Gastroesophageal sphincter (tissue), 4 donors: ENCODE data around the gene RPL35. TPM values are rescaled to one million over a fixed set of nuclear protein-coding genes. Genes with fewer than 3 reads are reported as not detected.

Experiments used
- ATAC-seq: fragments of 150-250 bp; one replicate; pipeline ENCODE4 v1.9.1; 2016; ENCODE audit warnings: mild to moderate bottlenecking, moderate library complexity
- H3K27ac ChIP-seq, 4 donors: fragments of 200-600 bp; sonication (generic) in 3 of 4; 1 replicate in 3 of 4; 2 replicates in 1 of 4; pipeline ENCODE4 v1.5.1; 2016 to 2019
- H3K27me3 ChIP-seq: fragments of 200-600 bp; sonication (generic); one replicate; pipeline ENCODE4 v1.5.1; 2019
- H3K36me3 ChIP-seq, 2 donors: fragments of 200-600 bp; sonication (generic); one replicate each; pipeline ENCODE4 v1.5.1; 2019; ENCODE audit warnings: control low read depth in 1 of 2
- H3K4me1 ChIP-seq, 3 donors: fragments of 200-600 bp; sonication (generic); 1 replicate in 2 of 3; 2 replicates in 1 of 3; pipeline ENCODE4 v1.5.1; 2016 to 2019; ENCODE audit warnings: control low read depth in 2 of 3
- H3K4me3 ChIP-seq, 2 donors: fragments of 200-600 bp; sonication (generic); one replicate each; pipeline ENCODE4 v1.5.1; 2019; ENCODE audit warnings: mild to moderate bottlenecking in 1 of 2, moderate library complexity in 1 of 2
- H3K9me3 ChIP-seq, 3 donors: fragments of 200-600 bp; sonication (generic); one replicate each; pipeline ENCODE4 v1.5.1; 2017 to 2019; ENCODE audit warnings: control low read depth in 2 of 3
- EP300 ChIP-seq: sonication (generic); formaldehyde crosslinking; IDR thresholded peaks from one replicate; pipeline ENCODE4 v1.6.1; 2017; ENCODE audit warnings: antibody characterized with exemption, mild to moderate bottlenecking
- POLR2A ChIP-seq, 2 donors: fragments of 450-650 bp; IDR thresholded peaks; one replicate each; pipeline ENCODE4 v1.6.1; 2017; ENCODE audit warnings: antibody characterized with exemption in 2 of 2, mild to moderate bottlenecking in 2 of 2, moderate library complexity in 1 of 2
- POLR2AphosphoS5 ChIP-seq: sonication (generic); formaldehyde crosslinking; IDR thresholded peaks from one replicate; pipeline ENCODE4 v1.6.1; 2017; ENCODE audit warnings: antibody characterized with exemption
- WGBS, 2 donors: methylation state at CpG; one replicate each; pipeline ENCODE4 v1.1.5; 2018; ENCODE audit warnings: low coverage in 1 of 2; 5-methylcytosine and 5-hydroxymethylcytosine counted together
- small RNA-seq, 4 donors: library from RNA; depleted of rRNA; stranded (forward); fragments of <200 nt; gene quantifications; one replicate each; pipeline ENCODE3, GENCODE V24; 2016
- total RNA-seq, 4 donors: library from RNA; depleted of rRNA; stranded (reverse); fragments of >200 nt; gene quantifications; one replicate each; pipeline ENCODE4 v1.1.0, GENCODE V29; 2016
- TF ChIP-seq, protein P1 (sequence below), 4 experiments: fragments of 200-600 bp in 2 of 4; fragments of 450-650 bp in 2 of 4; sonication (generic) in 1 of 4; IDR thresholded peaks; one replicate each; pipeline ENCODE4 v1.5.1; 2017 to 2019; ENCODE audit warnings: antibody characterized with exemption in 4 of 4, mild to moderate bottlenecking in 2 of 4, moderate library complexity in 2 of 4

The RPL35 gene
- total RNA-seq, 4 donors from 2014 or later, result 1,026 to 2,785 (median 2,065) TPM

DNA sequence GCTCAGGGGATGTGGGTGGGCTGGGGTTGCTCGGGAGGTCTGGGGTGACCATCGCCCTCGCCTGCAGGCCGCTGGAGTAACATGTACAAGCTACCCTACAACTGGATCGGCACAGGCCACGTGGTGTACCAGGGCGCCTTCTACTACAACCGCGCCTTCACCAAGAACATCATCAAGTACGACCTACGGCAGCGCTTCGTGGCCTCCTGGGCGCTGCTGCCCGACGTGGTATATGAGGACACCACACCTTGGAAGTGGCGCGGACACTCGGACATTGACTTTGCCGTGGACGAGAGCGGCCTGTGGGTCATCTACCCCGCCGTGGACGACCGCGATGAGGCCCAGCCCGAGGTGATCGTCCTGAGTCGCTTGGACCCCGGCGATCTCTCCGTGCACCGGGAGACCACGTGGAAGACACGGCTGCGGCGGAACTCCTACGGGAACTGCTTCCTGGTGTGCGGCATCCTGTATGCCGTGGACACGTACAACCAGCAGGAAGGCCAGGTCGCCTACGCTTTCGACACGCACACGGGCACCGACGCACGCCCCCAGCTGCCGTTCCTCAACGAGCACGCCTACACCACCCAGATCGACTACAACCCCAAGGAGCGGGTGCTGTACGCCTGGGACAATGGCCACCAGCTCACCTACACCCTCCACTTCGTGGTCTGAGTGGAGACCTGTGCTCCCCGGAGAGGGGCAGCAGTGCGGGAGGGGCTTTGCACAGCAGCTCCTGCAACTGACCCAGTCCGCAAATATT is 51.8 kb downstream of the RPL35 start:
- TF ChIP-seq EP300, result no peak
- Histone ChIP-seq H3K27ac (peak overlapping the region in 3 of 4 donors; percentile 72 to 84 (median 82)), H3K4me1 (peaks cover 0 to 41% (median 30%) of the 10 kb centered on the region in 3 donors), H3K27me3 (no peaks in the 10 kb centered on the region), H3K9me3 (no peaks in the 10 kb centered on the region), H3K36me3 (peaks cover 0 to 37% of the 10 kb centered on the region in 2 donors), H3K4me3 (no peak overlapping the region)
- ATAC-seq, result no peak
- 93 to 99% methylated on average over 11 to 25 of the region's 60 CpGs for WGBS, 2 donors

DNA sequence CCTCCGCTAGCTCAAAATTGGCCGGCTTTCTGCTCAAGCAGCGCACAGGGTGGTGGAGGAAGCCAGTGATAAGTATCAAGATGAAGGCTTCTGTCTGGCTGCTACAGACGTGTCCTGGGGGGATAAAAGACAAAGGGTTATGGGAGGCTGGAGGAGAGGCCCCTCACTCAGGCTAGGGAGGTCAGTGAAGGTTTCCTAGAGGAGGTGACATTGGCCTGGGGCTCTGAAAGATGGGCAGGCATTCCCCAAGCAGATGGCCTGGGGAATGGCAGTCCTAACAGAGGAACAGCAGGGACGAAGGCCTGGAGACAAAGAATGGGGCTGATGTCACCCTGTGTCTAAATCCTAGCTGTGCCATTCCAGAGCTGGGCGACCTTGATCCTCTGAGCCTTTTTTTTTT is 52.5 kb downstream of the RPL35 start:
- Histone ChIP-seq H3K36me3 (peaks cover 0 to 44% of the 10 kb centered on the region in 2 donors), H3K27ac (no peak overlapping the region), H3K27me3 (no peaks in the 10 kb centered on the region), H3K9me3 (no peaks in the 10 kb centered on the region), H3K4me3 (no peak overlapping the region), H3K4me1 (peaks cover 0 to 40% (median 30%) of the 10 kb centered on the region in 3 donors)
- 53 to 83% methylated on average over 2 to 6 of the region's 6 CpGs for WGBS, 2 donors
- TF ChIP-seq POLR2AphosphoS5 (no peak), EP300 (no peak), POLR2A (IDR thresholded peaks at IDR 0.05) (no peak)
- TF ChIP-seq, protein P1, sequence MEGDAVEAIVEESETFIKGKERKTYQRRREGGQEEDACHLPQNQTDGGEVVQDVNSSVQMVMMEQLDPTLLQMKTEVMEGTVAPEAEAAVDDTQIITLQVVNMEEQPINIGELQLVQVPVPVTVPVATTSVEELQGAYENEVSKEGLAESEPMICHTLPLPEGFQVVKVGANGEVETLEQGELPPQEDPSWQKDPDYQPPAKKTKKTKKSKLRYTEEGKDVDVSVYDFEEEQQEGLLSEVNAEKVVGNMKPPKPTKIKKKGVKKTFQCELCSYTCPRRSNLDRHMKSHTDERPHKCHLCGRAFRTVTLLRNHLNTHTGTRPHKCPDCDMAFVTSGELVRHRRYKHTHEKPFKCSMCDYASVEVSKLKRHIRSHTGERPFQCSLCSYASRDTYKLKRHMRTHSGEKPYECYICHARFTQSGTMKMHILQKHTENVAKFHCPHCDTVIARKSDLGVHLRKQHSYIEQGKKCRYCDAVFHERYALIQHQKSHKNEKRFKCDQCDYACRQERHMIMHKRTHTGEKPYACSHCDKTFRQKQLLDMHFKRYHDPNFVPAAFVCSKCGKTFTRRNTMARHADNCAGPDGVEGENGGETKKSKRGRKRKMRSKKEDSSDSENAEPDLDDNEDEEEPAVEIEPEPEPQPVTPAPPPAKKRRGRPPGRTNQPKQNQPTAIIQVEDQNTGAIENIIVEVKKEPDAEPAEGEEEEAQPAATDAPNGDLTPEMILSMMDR (IDR thresholded peaks at IDR 0.05), result no peak
- no peak for ATAC-seq

DNA sequence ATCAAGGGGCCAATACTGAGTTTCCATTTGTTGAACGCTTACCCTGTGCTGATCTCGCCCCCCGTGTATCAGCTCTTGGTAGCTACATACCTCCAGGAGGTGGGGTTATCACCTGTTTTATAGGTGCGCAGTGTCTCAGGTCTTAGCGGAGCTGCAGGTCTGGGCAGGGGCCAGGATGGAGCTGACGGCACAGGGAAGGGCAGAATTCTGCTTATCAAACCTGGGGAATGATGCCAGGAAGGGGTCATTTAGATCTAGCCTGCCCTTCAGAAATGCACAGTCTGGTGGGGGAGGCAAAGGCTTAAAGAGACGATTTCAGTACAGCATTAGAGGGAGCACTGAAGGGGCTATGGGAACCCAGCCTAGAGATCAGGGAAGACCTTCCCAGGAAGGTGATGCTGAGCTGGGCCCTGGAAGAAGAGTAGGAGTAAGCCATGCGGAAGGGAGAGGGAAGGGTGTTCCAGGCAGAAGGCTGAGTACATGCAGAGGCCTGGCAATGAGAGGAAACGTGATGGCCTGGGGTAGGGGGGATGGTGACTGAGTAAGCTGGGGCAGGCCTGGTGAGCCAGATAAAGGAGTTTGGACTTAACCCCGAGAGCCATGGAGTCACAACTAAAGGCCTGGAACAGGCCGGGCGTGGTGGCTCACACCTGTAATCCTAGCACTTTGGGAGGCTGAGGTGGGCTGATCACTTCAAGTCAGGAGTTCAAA is 53.4 kb downstream of the RPL35 start:
- no peaks in the 10 kb centered on the region for H3K9me3 ChIP-seq
- no peak for ATAC-seq
- WGBS, 2 donors, result 50 to 84% methylated on average over 1 to 7 of the region's 12 CpGs
- H3K4me3 ChIP-seq, result no peak overlapping the region
- H3K36me3 ChIP-seq, result peaks cover 0 to 52% of the 10 kb centered on the region in 2 donors
- no peak for TF ChIP-seq EP300
- no peak for TF ChIP-seq POLR2AphosphoS5
- no peak for TF ChIP-seq POLR2A (IDR thresholded peaks at IDR 0.05)
- TF ChIP-seq, protein P1 (IDR thresholded peaks at IDR 0.05), result no peak
- peaks cover 0 to 31% (median 27%) of the 10 kb centered on the region in 3 donors for H3K4me1 ChIP-seq
- no peak overlapping the region for H3K27ac ChIP-seq
- H3K27me3 ChIP-seq, result no peaks in the 10 kb centered on the region

Small RNA genes lying within 50 kb of the gene (small RNA-seq; reads per million reads assigned to genes)
- 0 to 0.25 (median 0) reads per million in 4 donors for gene RNU4-82P

Other genes with a start within 250 kb of the RPL35 start
- 1 to 10 TPM in 1 of 4 donors, under 1 TPM in 3; 0.16 to 4.4 (median 0.62) TPM for gene NR6A1, start 90.6 kb downstream of the RPL35 start, total RNA-seq
- 10 to 100 TPM; 21.7 to 85.7 (median 43.2) TPM for gene OLFML2A, start 84.8 kb downstream of the RPL35 start, total RNA-seq
- gene WDR38, start 8.5 kb downstream of the RPL35 start, total RNA-seq, result not detected
- 10 to 100 TPM; 19.9 to 27.6 (median 20.3) TPM for gene ARPC5L, start 173 bp upstream of the RPL35 start, total RNA-seq
- gene GOLGA1, start 79.1 kb upstream of the RPL35 start, total RNA-seq, result 10 to 100 TPM; 21.3 to 42.5 (median 31.9) TPM